ENCODE data around the gene PIPOX. TPM values are rescaled to one million over a fixed set of nuclear protein-coding genes. Genes with fewer than 3 reads are reported as not detected.

The PIPOX gene
- total and polyA plus RNA-seq, 2 of the 8 experiments (the other 6 are each of a cell fraction or from before 2014, with no cell fraction given) = 57.2 to 99.6 TPM

- FAIRE-seq = no peak
- no peak overlapping the region for H4K8ac ChIP-seq (ENCODE audit: extremely low read depth, insufficient read depth, low read length)
- peaks cover 0 to 13% (median 3%) of the 10 kb centered on the region in 4 experiments; a peak in 5 of 8 replicates for H3K36me3 ChIP-seq (ENCODE audit: control insufficient read depth in 2 of 4, insufficient read depth in 4 of 4, low read length in 3 of 4)
- H4K91ac ChIP-seq (replicated peaks; ENCODE audit: insufficient read length, low read length) = no peak overlapping the region
- TF ChIP-seq SP1 (IDR thresholded peaks at IDR 0.05; ENCODE audit: low read depth, low read length) (no peak), HDAC6 (IDR thresholded peaks at IDR 0.05; ENCODE audit: low read depth, low read length) (no peak), SAP30 (IDR thresholded peaks at IDR 0.05; ENCODE audit: insufficient read depth, insufficient replicate concordance, low read length) (no peak), RBBP5 (IDR thresholded peaks at IDR 0.05; ENCODE audit: borderline replicate concordance, low read depth, low read length) (no peak), CTBP2 (IDR thresholded peaks at IDR 0.05; ENCODE audit: borderline replicate concordance, insufficient read depth, insufficient read length, low read length) (no peak)
- H3K27ac ChIP-seq (ENCODE audit: low read depth, low read length) = no peak overlapping the region
- no peaks in the 10 kb centered on the region for H3K79me2 ChIP-seq (ENCODE audit: control insufficient read depth in 1 of 2, insufficient read depth in 2 of 2, low read length in 2 of 2)
- H3K23ac ChIP-seq (ENCODE audit: insufficient read length) = no peak overlapping the region
- no peak overlapping the region for H4K5ac ChIP-seq (ENCODE audit: insufficient read length, low read depth, low read length)
- POLR2A ChIA-PET (ENCODE audit: partially characterized antibody) = interaction anchor here (0.9 to 2.0 kb wide), 5 partner anchors 8 to 76 kb away, joined by 3 to 6 read pairs (median 3); no protein-coding TSS in a partner anchor
- no peak overlapping the region for H3K14ac ChIP-seq (ENCODE audit: insufficient read length)
- H3K9ac ChIP-seq (replicated peaks in 1 of 4; ENCODE audit: extremely low read depth in 1 of 4, low read depth in 3 of 4, low read length in 3 of 4) = no peak overlapping the region
- 0 out of 2 replicates have a peak overlapping the region, but pooled peaks have one; percentile 45 for H2BK5ac ChIP-seq (ENCODE audit: low read depth, low read length)
- H3K56ac ChIP-seq (replicated peaks; ENCODE audit: insufficient read length, low read depth, low read length) = no peak overlapping the region
- no peak overlapping the region for H3K4me3 ChIP-seq (ENCODE audit: extremely low read depth in 1 of 4, insufficient read depth in 2 of 4, low read depth in 3 of 4, low read length in 4 of 4)
- no peak overlapping the region for H3K4me2 ChIP-seq (ENCODE audit: insufficient read depth in 1 of 2, low read depth in 2 of 2, low read length in 2 of 2)
- H3K18ac ChIP-seq (ENCODE audit: extremely low read depth, low read length) = no peak overlapping the region
- H2AK5ac ChIP-seq (ENCODE audit: low read depth, low read length) = no peak overlapping the region
- no peak overlapping the region for H2BK120ac ChIP-seq (replicated peaks; ENCODE audit: low read depth, low read length)
- H3K27me3 ChIP-seq (replicated peaks in 1 of 4; ENCODE audit: control insufficient read depth in 3 of 4, extremely low read depth in 1 of 4, insufficient read depth in 3 of 4, low read length in 3 of 4) = no peaks in the 10 kb centered on the region
- H2BK15ac ChIP-seq (ENCODE audit: low read length) = no peak overlapping the region
- CTCF ChIA-PET (ENCODE audit: partially characterized antibody) = interaction anchor here (0.6 to 1.1 kb wide), 8 partner anchors 8 to 91 kb away, joined by 3 to 4 read pairs (median 3); no protein-coding TSS in a partner anchor
- no peak overlapping the region; the same call in 1 of the 2 replicates for H2BK12ac ChIP-seq (ENCODE audit: low read depth, low read length)
- H3K23me2 ChIP-seq (ENCODE audit: low read depth, low read length) = no peaks in the 10 kb centered on the region
- H3K4ac ChIP-seq (replicated peaks; ENCODE audit: insufficient read length, low read depth, low read length) = no peak overlapping the region
- no peaks in the 10 kb centered on the region for H3K9me3 ChIP-seq (ENCODE audit: insufficient read depth in 2 of 2, low read depth in 1 of 2, low read length in 1 of 2)
- no peaks in the 10 kb centered on the region for H3K79me1 ChIP-seq (ENCODE audit: low read depth, low read length)
- H4K20me1 ChIP-seq (replicated peaks in 1 of 2; ENCODE audit: control insufficient read depth in 1 of 2, insufficient read depth in 2 of 2, low read length in 2 of 2) = no peaks in the 10 kb centered on the region
- peaks cover 0 to 2% (median 2%) of the 10 kb centered on the region in 4 experiments; a peak in 3 of 7 replicates for H3K4me1 ChIP-seq (replicated peaks in 1 of 4; ENCODE audit: control insufficient read depth in 3 of 4, insufficient read depth in 4 of 4, low read length in 3 of 4)
- 93% methylated on average over 10 of the region's 10 CpGs; no CpG with 5 or more reads in 1 of the 2 experiments for WGBS, 2 experiments (ENCODE audit: extremely low coverage in 1 of 2, insufficient coverage in 1 of 2, insufficient read length in 1 of 2, insufficient replicate concordance in 2 of 2, low coverage in 1 of 2, low lambda C conversion rate in 2 of 2, missing lambda C conversion rate in 1 of 2)
- DNase-seq (ENCODE audit: low read depth in 1 of 2, low spot score in 2 of 2) = no peak
- H2BK20ac ChIP-seq (ENCODE audit: low read length) = no peak overlapping the region
- H2AFZ ChIP-seq (ENCODE audit: low read length) = no peak overlapping the region
Measured at GRCh38 chr17:29054835-29055234, 11.9 kb downstream of the PIPOX start.
